Prostate gland (tissue), 2 donors: ENCODE results near the gene MRM2.

Source experiments
- CTCF ChIP-seq, 4 experiments: fragments of 200-600 bp in 2 of 4; fragments of 450-650 bp in 2 of 4; sonication (generic) in 2 of 4; IDR thresholded peaks; 1 replicate in 3 of 4; 2 replicates in 1 of 4; pipeline ENCODE4 v1.5.1; 2016 to 2019; ENCODE audit warnings: antibody characterized with exemption in 4 of 4, mild to moderate bottlenecking in 2 of 4, moderate library complexity in 2 of 4
- POLR2A ChIP-seq: fragments of 450-650 bp; IDR thresholded peaks from one replicate; pipeline ENCODE4 v1.6.1; 2016; ENCODE audit warnings: antibody characterized with exemption, mild to moderate bottlenecking
- POLR2AphosphoS5 ChIP-seq: sonication (generic); formaldehyde crosslinking; IDR thresholded peaks from one replicate; pipeline ENCODE4 v1.6.1; 2017; ENCODE audit warnings: antibody characterized with exemption

- TF ChIP-seq CTCF (IDR thresholded peaks at IDR 0.05) (no peak), POLR2AphosphoS5 (no peak), POLR2A (no peak)
Measured at GRCh38 chr7:2218444-2218785, 23.6 kb downstream of the MRM2 start.
